ENCODE measurements around the gene ADD1.
"Not testable (repeated sequence)": the region's sequence is repeated elsewhere in the genome, so short reads cannot be mapped to it uniquely, and the experiment has no call there.

The ADD1 gene

GRCh38 chr4:2936773-2937145 lies 93.1 kb downstream of the ADD1 start:
- WGBS, 2 experiments = 92 to 94% methylated on average over 6 of the region's 6 CpGs
- H3K27ac ChIP-seq (ENCODE audit: insufficient read depth, low read depth, low read length, poor library complexity, severe bottlenecking) = no peak overlapping the region

GRCh38 chr4:2937146-2937857 lies 93.7 kb downstream of the ADD1 start:
- 90% methylated on average over 23 of the region's 23 CpGs for WGBS, 2 experiments
- Histone ChIP-seq H3K27ac (ENCODE audit: insufficient read depth, low read depth, low read length, poor library complexity, severe bottlenecking) (no peak overlapping the region), H3K9me3 (ENCODE audit: control insufficient read depth, low read length) (no peaks in the 10 kb centered on the region), H3K36me3 (ENCODE audit: control insufficient read depth, insufficient read depth, low read length) (peaks cover 43% of the 10 kb centered on the region), H3K27me3 (ENCODE audit: control insufficient read depth, insufficient read depth, low read length, poor library complexity, severe bottlenecking) (no peaks in the 10 kb centered on the region), H3K4me1 (ENCODE audit: control insufficient read depth, insufficient read depth, low read length) (peaks cover 19% of the 10 kb centered on the region), H3K4me3 (ENCODE audit: insufficient read depth, low read depth, low read length) (no peak overlapping the region)

More at GRCh38 chr4:2936773-2937145, 93.1 kb downstream of the ADD1 start:
- no peaks in the 10 kb centered on the region for H3K27me3 ChIP-seq (ENCODE audit: control insufficient read depth, insufficient read depth, low read length, poor library complexity, severe bottlenecking)
- no peaks in the 10 kb centered on the region for H3K9me3 ChIP-seq (ENCODE audit: control insufficient read depth, low read length)
- H3K36me3 ChIP-seq (ENCODE audit: control insufficient read depth, insufficient read depth, low read length) = peaks cover 39% of the 10 kb centered on the region
- H3K4me3 ChIP-seq (ENCODE audit: insufficient read depth, low read depth, low read length) = no peak overlapping the region
- H3K4me1 ChIP-seq (ENCODE audit: control insufficient read depth, insufficient read depth, low read length) = peaks cover 19% of the 10 kb centered on the region

GRCh38 chr4:2937986-2938385 lies 94.3 kb downstream of the ADD1 start:
- Histone ChIP-seq H3K4me1 (ENCODE audit: control insufficient read depth, insufficient read depth, low read length) (peaks cover 13% of the 10 kb centered on the region), H3K36me3 (ENCODE audit: control insufficient read depth, insufficient read depth, low read length) (peaks cover 43% of the 10 kb centered on the region), H3K27ac (ENCODE audit: insufficient read depth, low read depth, low read length, poor library complexity, severe bottlenecking) (no peak overlapping the region), H3K4me3 (ENCODE audit: insufficient read depth, low read depth, low read length) (no peak overlapping the region), H3K9me3 (ENCODE audit: control insufficient read depth, low read length) (no peaks in the 10 kb centered on the region), H3K27me3 (ENCODE audit: control insufficient read depth, insufficient read depth, low read length, poor library complexity, severe bottlenecking) (no peaks in the 10 kb centered on the region)
- 95 to 96% methylated on average over 11 to 12 of the region's 12 CpGs for WGBS, 2 experiments

GRCh38 chr4:2938411-2938810 lies 94.8 kb downstream of the ADD1 start:
- H3K27me3 ChIP-seq (ENCODE audit: control insufficient read depth, insufficient read depth, low read length, poor library complexity, severe bottlenecking); H3K9me3 ChIP-seq (ENCODE audit: control insufficient read depth, low read length); H3K4me3 ChIP-seq (ENCODE audit: insufficient read depth, low read depth, low read length); H3K27ac ChIP-seq (ENCODE audit: insufficient read depth, low read depth, low read length, poor library complexity, severe bottlenecking); H3K4me1 ChIP-seq (ENCODE audit: control insufficient read depth, insufficient read depth, low read length): not testable (repeated sequence)
- 95 to 97% methylated on average over 10 of the region's 10 CpGs for WGBS, 2 experiments
- peaks cover 47% of the 10 kb centered on the region for H3K36me3 ChIP-seq (ENCODE audit: control insufficient read depth, insufficient read depth, low read length)

GRCh38 chr4:2938906-2939305 lies 95.3 kb downstream of the ADD1 start:
- Histone ChIP-seq H3K27ac (ENCODE audit: insufficient read depth, low read depth, low read length, poor library complexity, severe bottlenecking) (no peak overlapping the region), H3K9me3 (ENCODE audit: control insufficient read depth, low read length) (no peaks in the 10 kb centered on the region), H3K27me3 (ENCODE audit: control insufficient read depth, insufficient read depth, low read length, poor library complexity, severe bottlenecking) (no peaks in the 10 kb centered on the region), H3K4me1 (ENCODE audit: control insufficient read depth, insufficient read depth, low read length) (peaks cover 8% of the 10 kb centered on the region), H3K36me3 (ENCODE audit: control insufficient read depth, insufficient read depth, low read length) (peaks cover 52% of the 10 kb centered on the region), H3K4me3 (ENCODE audit: insufficient read depth, low read depth, low read length) (no peak overlapping the region)
- WGBS, 2 experiments = 96 to 97% methylated on average over 14 of the region's 14 CpGs

- peaks cover 56% of the 10 kb centered on the region for H3K36me3 ChIP-seq (ENCODE audit: control insufficient read depth, insufficient read depth, low read length)
- H3K4me1 ChIP-seq (ENCODE audit: control insufficient read depth, insufficient read depth, low read length) = peaks cover 8% of the 10 kb centered on the region
- no peak overlapping the region for H3K4me3 ChIP-seq (ENCODE audit: insufficient read depth, low read depth, low read length)
- H3K27me3 ChIP-seq (ENCODE audit: control insufficient read depth, insufficient read depth, low read length, poor library complexity, severe bottlenecking) = no peaks in the 10 kb centered on the region
- WGBS, 2 experiments = 95% methylated on average over 30 of the region's 30 CpGs
- no peak overlapping the region for H3K27ac ChIP-seq (ENCODE audit: insufficient read depth, low read depth, low read length, poor library complexity, severe bottlenecking)
- H3K9me3 ChIP-seq (ENCODE audit: control insufficient read depth, low read length) = no peaks in the 10 kb centered on the region
These were observed 96.0 kb downstream of the ADD1 start for GRCh38 chr4:2939383-2940243.

GRCh38 chr4:2940267-2941137 lies 96.9 kb downstream of the ADD1 start:
- Histone ChIP-seq H3K36me3 (ENCODE audit: control insufficient read depth, insufficient read depth, low read length) (peaks cover 61% of the 10 kb centered on the region), H3K4me3 (ENCODE audit: insufficient read depth, low read depth, low read length) (no peak overlapping the region), H3K27ac (ENCODE audit: insufficient read depth, low read depth, low read length, poor library complexity, severe bottlenecking) (no peak overlapping the region), H3K4me1 (ENCODE audit: control insufficient read depth, insufficient read depth, low read length) (peaks cover 7% of the 10 kb centered on the region), H3K9me3 (ENCODE audit: control insufficient read depth, low read length) (no peaks in the 10 kb centered on the region), H3K27me3 (ENCODE audit: control insufficient read depth, insufficient read depth, low read length, poor library complexity, severe bottlenecking) (no peaks in the 10 kb centered on the region)
- WGBS, 2 experiments = 95% methylated on average over 29 of the region's 29 CpGs

GRCh38 chr4:2941138-2942036 lies 97.7 kb downstream of the ADD1 start:
- Histone ChIP-seq H3K36me3 (ENCODE audit: control insufficient read depth, insufficient read depth, low read length) (peaks cover 61% of the 10 kb centered on the region), H3K9me3 (ENCODE audit: control insufficient read depth, low read length) (no peaks in the 10 kb centered on the region), H3K4me1 (ENCODE audit: control insufficient read depth, insufficient read depth, low read length) (no peaks in the 10 kb centered on the region), H3K27me3 (ENCODE audit: control insufficient read depth, insufficient read depth, low read length, poor library complexity, severe bottlenecking) (no peaks in the 10 kb centered on the region), H3K27ac (ENCODE audit: insufficient read depth, low read depth, low read length, poor library complexity, severe bottlenecking) (no peak overlapping the region), H3K4me3 (ENCODE audit: insufficient read depth, low read depth, low read length) (no peak overlapping the region)
- WGBS, 2 experiments = 96 to 98% methylated on average over 24 of the region's 24 CpGs

GRCh38 chr4:2942037-2942531 lies 98.4 kb downstream of the ADD1 start:
- no peaks in the 10 kb centered on the region for H3K4me1 ChIP-seq (ENCODE audit: control insufficient read depth, insufficient read depth, low read length)
- no peaks in the 10 kb centered on the region for H3K27me3 ChIP-seq (ENCODE audit: control insufficient read depth, insufficient read depth, low read length, poor library complexity, severe bottlenecking)
- H3K4me3 ChIP-seq (ENCODE audit: insufficient read depth, low read depth, low read length) = no peak overlapping the region
- 95 to 97% methylated on average over 21 of the region's 21 CpGs for WGBS, 2 experiments
- no peak overlapping the region for H3K27ac ChIP-seq (ENCODE audit: insufficient read depth, low read depth, low read length, poor library complexity, severe bottlenecking)
- H3K9me3 ChIP-seq (ENCODE audit: control insufficient read depth, low read length) = no peaks in the 10 kb centered on the region
- H3K36me3 ChIP-seq (ENCODE audit: control insufficient read depth, insufficient read depth, low read length) = peaks cover 63% of the 10 kb centered on the region
